Pancreas (tissue), 10 donors: Measurements from ENCODE around the gene SMC1A. TPM values are rescaled to one million over a fixed set of nuclear protein-coding genes. Genes with fewer than 3 reads are reported as not detected.
A peak's percentile ranks its signal among the peaks of the same experiment; 100 is the strongest.

Experiments
- ATAC-seq, 4 donors: fragments of 200-7000 bp; cut with Tn5 transposase; one replicate each; pipeline versions ENCODE4 v1.8.0 to v1.9.1; 2020; ENCODE audit warnings: mild to moderate bottlenecking in 4 of 4, moderate library complexity in 4 of 4
- DNase-seq, 6 donors: peaks; one replicate each; pipeline ENCODE4 v3.0.0-alpha.2; 2020
- FAIRE-seq: peaks from 2 replicates; lab custom pipeline; 2012; peaks lifted over from hg19 to GRCh38; lab: Jason Lieb, UNC
- H3K27ac ChIP-seq, 4 donors: fragments of 200-600 bp; sonication (generic); 1 replicate in 3 of 4; 2 replicates in 1 of 4; pipeline versions ENCODE4 v1.5.0 to v1.8.0; 2020
- H3K27me3 ChIP-seq, 4 donors: fragments of 200-600 bp; one replicate each; pipeline ENCODE4 v1.8.0; 2021
- H3K36me3 ChIP-seq, 3 donors: fragments of 200-600 bp; sonication (generic) in 1 of 3; one replicate each; pipeline versions ENCODE4 v1.5.0 to v1.8.0; 2020 to 2021
- H3K4me1 ChIP-seq, 3 donors: fragments of 200-600 bp; one replicate each; pipeline ENCODE4 v1.8.0; 2021
- H3K4me3 ChIP-seq, 4 donors: fragments of 200-600 bp; sonication (generic) in 2 of 4; one replicate each; pipeline versions ENCODE4 v1.5.0 to v1.8.0; 2020 to 2021
- H3K9me3 ChIP-seq, 4 donors: fragments of 200-600 bp; one replicate each; pipeline ENCODE4 v1.8.0; 2021
- WGBS, 2 donors: extraction: QIAGEN DNeasy Blood & Tissue Kit; methylation state at CpG; one replicate each; pipeline ENCODE4 v1.1.7; 2013; 5-methylcytosine and 5-hydroxymethylcytosine counted together
- intact Hi-C, 3 donors: fragments of 100-400 bp; cut with DNase I; formaldehyde crosslinking; loops; one replicate each; pipeline versions ENCODE4 v1.11.1 to v1.14.2; 2022
- polyA plus RNA-seq, 2 donors: library from polyadenylated mRNA; stranded (reverse); fragments of 200-250 nt; gene quantifications; one replicate each; pipeline ENCODE4 v1.2.3, GENCODE V29; 2013
- total RNA-seq, 6 donors: library from RNA; stranded (reverse); fragmentation: NEBNext Ultra II Directional in 4 of 6; extraction: Animal tissue kit (Norgen Biotek cat#: 25700) in 4 of 6; gene quantifications; one replicate each; pipeline versions ENCODE4 v1.2.1 to v1.2.4, GENCODE V29; 2021 to 2023
- TF ChIP-seq, protein P1 (sequence below), 4 donors: fragments of 200-600 bp; sonication (generic) in 3 of 4; IDR thresholded peaks; one replicate each; pipeline versions ENCODE4 v1.5.0 to v1.8.0; 2021; ENCODE audit warnings: antibody characterized with exemption in 4 of 4
- donor health status: healthy with polysubstance abuse.
- donor health status: DM: no; HTN: no; CAD: no; lungs with moderate emphysema.
- donor health status: DM: no; HTN: no; CAD: no.
- donor health status: control.
- donor health status: control.
- donor health status: Bipolar disorder and iron deficiency.
- donor health status: DM: yes; HTN: yes; CAD: no.
- donor health status: DM: no; HTN: no; CAD: no.
- donor health status: DM: no; HTN: no; CAD: no.
- donor health status: DM: yes; HTN: yes; CAD: no.

SMC1A gene
- total and polyA plus RNA-seq, 8 donors = 6.1 to 38.2 (median 20.5) TPM

DNA sequence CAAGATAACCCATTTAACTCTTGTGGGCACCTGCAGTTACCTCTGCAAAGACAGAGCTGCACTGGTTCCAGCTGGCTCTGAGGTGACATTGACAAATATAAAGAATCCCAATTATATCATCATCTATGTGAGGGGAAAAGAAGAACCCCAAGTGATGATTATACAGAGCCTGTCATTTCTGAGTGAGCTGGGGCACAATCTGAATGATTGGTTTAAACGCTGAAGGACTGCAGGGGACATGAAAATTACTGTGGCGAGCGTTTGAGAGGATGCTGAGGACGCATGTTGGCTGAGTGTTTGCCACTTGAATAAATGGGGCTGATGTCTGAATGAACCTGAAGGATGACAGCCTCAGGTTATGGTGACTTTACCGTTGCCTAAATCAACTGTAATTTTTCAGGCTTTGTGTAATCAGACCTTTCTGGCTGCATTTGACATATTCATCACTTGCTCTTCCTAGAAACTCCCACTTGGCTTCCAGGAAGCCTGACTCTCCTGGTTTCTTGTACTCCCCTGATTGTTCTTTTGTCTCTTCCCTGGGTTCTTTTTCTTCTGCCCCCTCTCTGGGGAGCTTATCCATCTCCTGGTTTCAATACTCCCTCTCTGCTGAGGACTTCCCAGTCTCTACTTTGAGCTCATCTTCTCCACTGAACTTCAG lies 15.8 kb upstream of the SMC1A start:
- WGBS, 2 donors = 55 to 57% methylated on average over 5 of the region's 5 CpGs
- Histone ChIP-seq H3K27ac (no peak overlapping the region), H3K27me3 (peaks cover 0 to 15% (median 0%) of the 10 kb centered on the region in 4 donors), H3K9me3 (no peaks in the 10 kb centered on the region), H3K36me3 (no peaks in the 10 kb centered on the region), H3K4me3 (no peak overlapping the region), H3K4me1 (peaks cover 0 to 3% (median 0%) of the 10 kb centered on the region in 3 donors)
- DNase-seq = no peak
- TF ChIP-seq, protein P1, sequence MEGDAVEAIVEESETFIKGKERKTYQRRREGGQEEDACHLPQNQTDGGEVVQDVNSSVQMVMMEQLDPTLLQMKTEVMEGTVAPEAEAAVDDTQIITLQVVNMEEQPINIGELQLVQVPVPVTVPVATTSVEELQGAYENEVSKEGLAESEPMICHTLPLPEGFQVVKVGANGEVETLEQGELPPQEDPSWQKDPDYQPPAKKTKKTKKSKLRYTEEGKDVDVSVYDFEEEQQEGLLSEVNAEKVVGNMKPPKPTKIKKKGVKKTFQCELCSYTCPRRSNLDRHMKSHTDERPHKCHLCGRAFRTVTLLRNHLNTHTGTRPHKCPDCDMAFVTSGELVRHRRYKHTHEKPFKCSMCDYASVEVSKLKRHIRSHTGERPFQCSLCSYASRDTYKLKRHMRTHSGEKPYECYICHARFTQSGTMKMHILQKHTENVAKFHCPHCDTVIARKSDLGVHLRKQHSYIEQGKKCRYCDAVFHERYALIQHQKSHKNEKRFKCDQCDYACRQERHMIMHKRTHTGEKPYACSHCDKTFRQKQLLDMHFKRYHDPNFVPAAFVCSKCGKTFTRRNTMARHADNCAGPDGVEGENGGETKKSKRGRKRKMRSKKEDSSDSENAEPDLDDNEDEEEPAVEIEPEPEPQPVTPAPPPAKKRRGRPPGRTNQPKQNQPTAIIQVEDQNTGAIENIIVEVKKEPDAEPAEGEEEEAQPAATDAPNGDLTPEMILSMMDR (IDR thresholded peaks at IDR 0.05) = no peak
- no peak for FAIRE-seq
- no peak for ATAC-seq
- intact Hi-C loops = loop anchor here in 2 of 3 donors (5.0 to 10.0 kb wide), 2 partner anchors 124 to 126 kb away; no protein-coding TSS in a partner anchor

DNA sequence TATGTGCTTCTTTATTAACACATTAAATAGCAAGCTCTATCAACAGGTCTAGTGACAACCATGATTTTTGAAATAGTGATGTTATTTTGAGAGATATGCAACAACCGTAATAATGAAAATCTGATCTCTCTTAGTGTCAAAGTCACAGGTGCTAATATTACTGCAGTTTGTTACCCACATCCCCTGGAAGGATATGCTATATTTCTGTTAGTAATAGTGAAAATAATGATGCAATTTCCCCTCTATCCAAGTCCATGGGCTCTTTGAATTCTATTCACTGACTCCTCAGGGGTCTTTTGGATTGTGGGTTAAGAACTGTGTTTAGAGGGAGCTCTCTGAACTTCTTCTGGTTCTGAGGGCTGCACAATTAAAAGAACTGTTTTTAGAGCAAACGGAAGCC lies 14.8 kb upstream of the SMC1A start:
- no peak for ATAC-seq
- no peaks in the 10 kb centered on the region for H3K36me3 ChIP-seq
- 65 to 74% methylated on average over 2 of the region's 2 CpGs for whole genome bisulfite sequencing, 2 donors
- H3K4me1 ChIP-seq = peaks cover 0 to 5% (median 0%) of the 10 kb centered on the region in 3 donors
- intact Hi-C loops = loop anchor here in 2 of 3 donors (5.0 to 10.0 kb wide), 2 partner anchors 122 to 125 kb away; no protein-coding TSS in a partner anchor
- no peaks in the 10 kb centered on the region for H3K9me3 ChIP-seq
- H3K27me3 ChIP-seq = peaks cover 0 to 15% (median 0%) of the 10 kb centered on the region in 4 donors
- no peak for DNase-seq
- TF ChIP-seq, protein P1 (IDR thresholded peaks at IDR 0.05) = no peak
- no peak overlapping the region for H3K27ac ChIP-seq
- H3K4me3 ChIP-seq = no peak overlapping the region
- FAIRE-seq = no peak

DNA sequence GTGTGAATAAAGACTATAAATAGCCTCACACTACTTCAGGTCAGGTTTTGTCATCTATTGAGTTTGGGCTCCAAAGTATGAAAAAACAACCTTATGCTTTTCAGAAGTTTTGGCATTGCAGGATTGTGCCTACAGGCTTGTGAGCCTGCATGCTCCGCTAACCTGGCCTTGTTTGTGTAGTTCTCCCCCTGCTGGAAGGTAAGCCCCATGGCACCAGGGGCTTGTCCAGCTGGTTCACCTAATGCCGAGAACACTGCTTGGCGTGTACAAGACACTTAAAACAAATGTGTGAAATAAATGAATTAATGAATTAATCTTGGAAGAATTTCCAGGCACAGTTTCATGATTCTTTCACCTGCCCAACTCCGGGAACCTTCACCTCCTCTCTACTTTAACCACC lies 13.5 kb upstream of the SMC1A start:
- DNase-seq = peak; percentile 45 to 83 (median 72)
- H3K27ac ChIP-seq = no peak overlapping the region
- no peak overlapping the region for H3K4me3 ChIP-seq
- WGBS, 2 donors = 2 to 3% methylated on average over 4 of the region's 4 CpGs
- H3K27me3 ChIP-seq = peaks cover 0 to 15% (median 0%) of the 10 kb centered on the region in 4 donors
- peak; percentile 62 to 81 (median 78) for ATAC-seq
- TF ChIP-seq, protein P1 (IDR thresholded peaks at IDR 0.05) = peak; percentile 81 to 91 (median 84)
- peak; percentile 96 for FAIRE-seq
- H3K36me3 ChIP-seq = no peaks in the 10 kb centered on the region
- intact Hi-C loops = loop anchor here in 2 of 3 donors (5.0 to 10.0 kb wide), 2 partner anchors 121 to 124 kb away; no protein-coding TSS in a partner anchor
- H3K9me3 ChIP-seq = no peaks in the 10 kb centered on the region
- peaks cover 0 to 5% (median 0%) of the 10 kb centered on the region in 3 donors for H3K4me1 ChIP-seq

DNA sequence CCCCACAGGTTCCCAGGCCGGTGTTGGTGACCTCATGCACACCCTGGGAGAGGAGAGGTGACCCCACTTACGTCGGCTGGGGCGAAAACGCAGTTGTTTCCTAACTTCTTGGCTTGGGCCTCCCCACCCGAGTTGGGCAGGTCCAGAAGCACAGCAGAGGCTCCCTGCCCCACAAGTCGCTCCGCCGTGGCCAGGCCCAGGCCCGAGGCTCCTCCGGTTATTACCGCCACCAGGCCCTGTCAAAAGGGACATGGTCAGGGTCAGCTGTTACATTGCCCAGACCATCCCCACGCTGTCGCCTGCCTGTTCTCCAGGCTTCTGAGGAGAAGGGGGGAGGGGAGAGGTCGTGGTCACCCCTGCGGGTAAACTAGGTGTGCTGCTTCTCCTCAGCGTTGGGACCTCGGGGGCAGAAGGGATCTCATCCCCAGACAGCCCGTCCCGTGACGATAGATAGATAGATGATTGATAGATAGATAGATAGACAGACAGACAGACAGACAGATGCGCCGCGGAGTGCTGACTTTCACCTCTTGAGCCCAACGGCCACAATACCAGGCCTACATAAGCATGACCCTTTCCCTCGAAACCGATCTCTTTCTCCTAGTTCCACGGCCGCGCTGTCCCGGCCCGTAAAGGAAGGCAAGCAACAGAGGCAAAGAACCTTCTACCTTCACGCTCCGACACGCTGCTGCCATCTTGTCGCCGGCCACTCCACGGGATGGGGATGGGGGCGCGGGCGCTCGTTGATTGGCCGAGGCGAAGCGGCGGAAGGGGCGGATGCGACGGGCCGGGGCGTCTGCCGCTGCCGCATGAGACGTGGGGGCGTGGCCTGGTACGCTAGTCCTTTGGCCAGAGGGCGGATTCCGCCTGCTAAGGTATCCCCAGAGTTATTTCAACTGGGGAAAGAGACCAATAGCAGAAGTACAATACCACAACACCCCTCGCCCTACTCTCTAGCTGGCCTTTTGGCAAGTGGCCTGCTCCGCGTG lies 11.5 kb upstream of the SMC1A start, which contains the start of gene HSD17B10:
TSS of gene HSD17B10 (minus strand) at position 720 of the 989 bp plus-strand sequence. CDS start at position 695, 25 bp downstream.
- Histone ChIP-seq H3K36me3 (no peaks in the 10 kb centered on the region), H3K27me3 (peaks cover 0 to 9% (median 0%) of the 10 kb centered on the region in 4 donors), H3K27ac (peak within 1 kb of the TSS in 2 of 4 donors; percentile 14 to 42), H3K9me3 (no peaks in the 10 kb centered on the region), H3K4me3 (peak within 1 kb of the TSS; percentile 16 to 57 (median 38)), H3K4me1 (peaks cover 0 to 5% (median 0%) of the 10 kb centered on the region in 3 donors)
- intact Hi-C loops = loop anchor here in 1 of 3 donors (10.0 kb wide), 1 partner anchor 119 kb away; no protein-coding TSS in a partner anchor
- DNase-seq = peak; percentile 85 to 94 (median 88)
- FAIRE-seq = peak; percentile 73
- TF ChIP-seq, protein P1 (IDR thresholded peaks at IDR 0.05) = no peak
- peak; percentile 97 to 98 (median 98) for ATAC-seq
- WGBS, 2 donors = 2 to 22% methylated on average over 61 of the region's 61 CpGs
